HG02571 (cell line): Measurements from ENCODE around the gene INTS3.
"Not testable (repeated sequence)": the region's sequence is repeated elsewhere in the genome, so short reads cannot be mapped to it uniquely, and the experiment has no call there.

ENCODE experiments used
- ATAC-seq: cut with Tn5 transposase; IDR thresholded peaks from one replicate; pipeline ENCODE4 v1.9.1; 2021; ENCODE audit warnings: mild to moderate bottlenecking, moderate library complexity; ENCODE audit not compliant: unreplicated experiment

INTS3 gene

DNA sequence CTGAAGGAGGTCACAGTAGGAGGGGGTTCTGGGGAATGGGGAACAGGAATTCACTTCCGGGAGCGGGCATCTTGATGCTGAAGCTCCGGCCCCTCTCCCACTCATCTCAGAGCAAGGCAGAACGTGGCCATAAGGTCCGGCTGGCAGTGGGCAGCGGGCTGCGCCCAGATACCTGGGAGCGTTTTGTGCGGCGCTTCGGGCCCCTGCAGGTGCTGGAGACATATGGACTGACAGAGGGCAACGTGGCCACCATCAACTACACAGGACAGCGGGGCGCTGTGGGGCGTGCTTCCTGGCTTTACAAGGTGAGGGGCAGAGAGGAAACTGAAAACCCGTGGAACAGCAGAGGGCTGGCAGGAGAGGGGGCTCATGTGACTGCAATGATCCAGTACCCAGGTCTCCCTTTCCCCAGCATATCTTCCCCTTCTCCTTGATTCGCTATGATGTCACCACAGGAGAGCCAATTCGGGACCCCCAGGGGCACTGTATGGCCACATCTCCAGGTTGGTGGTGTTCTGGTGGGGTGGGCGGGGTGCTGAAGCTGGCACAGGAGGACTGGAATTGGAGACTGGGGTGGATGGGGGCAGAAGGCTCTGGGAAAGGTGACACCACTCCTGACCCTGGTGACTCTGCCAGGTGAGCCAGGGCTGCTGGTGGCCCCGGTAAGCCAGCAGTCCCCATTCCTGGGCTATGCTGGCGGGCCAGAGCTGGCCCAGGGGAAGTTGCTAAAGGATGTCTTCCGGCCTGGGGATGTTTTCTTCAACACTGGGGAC lies 50.4 kb downstream of the INTS3 start:
- no peak for ATAC-seq

DNA sequence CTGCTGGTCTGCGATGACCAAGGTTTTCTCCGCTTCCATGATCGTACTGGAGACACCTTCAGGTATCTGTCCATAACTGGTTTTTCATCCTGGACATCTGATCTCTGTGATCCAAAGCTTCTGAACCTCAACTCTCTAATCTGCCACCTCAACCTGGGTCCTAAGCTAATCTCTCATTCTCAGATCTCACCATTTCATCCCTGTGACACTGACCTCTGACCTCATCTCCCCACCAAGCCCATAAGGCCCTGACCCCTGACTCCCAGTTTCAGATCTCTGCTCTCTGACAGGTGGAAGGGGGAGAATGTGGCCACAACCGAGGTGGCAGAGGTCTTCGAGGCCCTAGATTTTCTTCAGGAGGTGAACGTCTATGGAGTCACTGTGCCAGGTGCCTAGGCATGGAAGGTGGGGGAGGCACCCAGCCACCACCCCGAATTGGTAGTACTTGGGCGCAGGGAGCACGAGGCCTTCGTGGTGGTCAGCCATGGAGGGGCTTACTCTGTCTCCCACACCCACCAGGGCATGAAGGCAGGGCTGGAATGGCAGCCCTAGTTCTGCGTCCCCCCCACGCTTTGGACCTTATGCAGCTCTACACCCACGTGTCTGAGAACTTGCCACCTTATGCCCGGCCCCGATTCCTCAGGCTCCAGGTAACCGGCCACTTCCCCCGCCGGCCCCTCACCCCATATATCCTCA lies 51.1 kb downstream of the INTS3 start:
- ATAC-seq = no peak

DNA sequence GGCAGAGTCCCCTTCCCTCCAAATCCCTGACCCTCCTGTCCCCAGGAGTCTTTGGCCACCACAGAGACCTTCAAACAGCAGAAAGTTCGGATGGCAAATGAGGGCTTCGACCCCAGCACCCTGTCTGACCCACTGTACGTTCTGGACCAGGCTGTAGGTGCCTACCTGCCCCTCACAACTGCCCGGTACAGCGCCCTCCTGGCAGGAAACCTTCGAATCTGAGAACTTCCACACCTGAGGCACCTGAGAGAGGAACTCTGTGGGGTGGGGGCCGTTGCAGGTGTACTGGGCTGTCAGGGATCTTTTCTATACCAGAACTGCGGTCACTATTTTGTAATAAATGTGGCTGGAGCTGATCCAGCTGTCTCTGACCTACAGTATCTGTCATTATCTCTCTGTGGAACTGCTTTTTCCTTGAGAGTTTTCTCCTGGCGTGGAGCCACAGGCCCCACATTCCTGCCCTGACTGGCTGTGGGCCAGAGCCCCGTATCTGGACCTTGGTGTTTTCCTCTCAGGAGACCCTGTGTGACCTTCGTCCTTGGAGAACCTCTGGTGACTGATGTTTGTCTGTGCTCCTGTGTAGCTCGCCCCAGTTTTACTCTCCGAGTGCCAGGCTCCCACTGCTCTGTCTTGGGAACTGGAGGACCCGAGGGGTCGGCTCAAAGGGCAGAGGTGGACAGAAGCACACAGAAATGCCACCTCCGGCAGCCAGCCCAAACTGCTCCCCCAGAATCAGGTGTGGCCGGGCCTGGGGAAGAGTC lies 52.1 kb downstream of the INTS3 start:
- ATAC-seq = no peak

DNA sequence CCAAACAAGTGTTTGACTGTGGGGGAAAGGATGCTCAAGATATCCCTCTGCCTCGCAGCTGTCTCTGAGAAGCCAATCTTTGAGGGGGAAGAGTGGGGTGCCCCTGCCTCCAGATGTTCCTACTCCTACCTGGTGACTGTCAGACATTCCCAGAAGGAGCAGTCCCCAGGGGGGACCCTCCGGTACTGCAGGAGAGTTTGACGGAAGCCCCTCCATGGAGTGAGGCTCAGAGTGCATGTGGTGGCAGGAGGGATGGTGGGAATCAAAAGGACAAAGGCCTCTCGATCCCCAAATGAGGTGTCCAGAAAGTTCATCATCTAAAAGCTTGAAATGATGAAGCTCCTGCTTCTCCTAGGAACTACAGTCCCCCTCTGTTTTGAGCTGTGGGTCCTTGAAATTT lies 52.7 kb downstream of the INTS3 start:
- no peak for ATAC-seq

DNA sequence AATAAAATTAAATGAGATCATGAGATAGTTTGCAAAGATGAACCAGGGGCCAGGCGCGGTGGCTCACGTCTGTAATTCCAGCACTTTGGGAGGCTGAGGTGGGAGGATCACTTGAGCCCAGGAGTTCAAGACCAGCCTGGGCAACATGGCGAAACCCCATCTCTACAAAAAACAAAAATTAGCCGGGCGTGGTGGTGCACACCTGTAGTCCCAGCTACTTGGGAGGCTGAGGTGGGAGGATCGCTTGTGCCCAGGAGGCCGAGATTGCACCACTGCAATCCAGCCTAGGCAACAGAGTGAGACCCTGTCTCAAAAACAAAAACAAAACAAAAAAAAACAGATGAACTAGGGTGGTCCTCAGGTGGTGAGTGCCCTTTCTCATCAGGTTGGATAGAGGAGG lies 54.8 kb downstream of the INTS3 start:
- ATAC-seq = not testable (repeated sequence)

DNA sequence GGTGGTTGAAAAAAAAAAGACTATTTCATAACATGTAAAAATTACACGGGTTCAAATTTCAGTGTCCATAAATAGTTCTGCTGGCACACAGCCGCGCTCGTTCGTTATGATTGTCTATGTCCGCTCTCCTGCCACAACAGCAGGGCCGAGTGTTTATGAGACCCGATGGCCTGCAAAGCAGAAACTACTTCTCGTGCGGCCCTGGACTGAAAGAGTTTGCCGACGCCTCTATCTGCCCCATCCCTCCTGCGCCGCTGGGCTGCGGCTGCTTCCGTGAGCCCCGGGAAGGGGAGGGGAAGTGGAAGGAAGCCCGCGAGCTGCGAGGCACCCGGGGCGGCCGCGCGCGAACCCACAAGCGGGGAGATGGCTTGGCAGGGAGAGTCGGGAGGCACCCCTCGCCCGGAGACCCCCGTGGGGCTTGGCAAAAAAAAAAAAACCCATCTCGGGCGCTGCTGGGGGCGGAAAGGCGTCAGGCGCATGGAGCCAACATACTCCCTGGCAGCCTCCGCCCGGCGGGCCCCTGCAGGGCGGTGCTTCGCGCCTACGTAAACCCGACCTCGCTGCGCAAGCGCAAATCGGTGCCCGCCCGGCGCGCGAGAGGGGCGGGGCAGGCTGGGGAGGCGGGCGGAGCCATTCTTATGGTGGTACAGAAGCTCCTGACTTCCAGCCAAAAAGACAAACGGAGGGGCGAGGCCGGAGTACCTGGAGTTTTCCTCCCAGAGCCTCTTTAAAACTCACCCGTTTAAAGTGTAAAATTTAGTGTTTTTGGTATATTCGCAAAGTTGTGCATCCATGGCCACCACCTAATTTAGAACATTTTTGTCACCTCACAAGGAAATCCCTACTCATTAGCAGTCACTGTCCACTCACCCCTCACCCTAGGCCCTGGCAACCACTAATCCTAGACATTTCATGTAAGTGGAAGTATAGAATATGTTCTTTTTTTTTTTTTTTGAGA lies 55.7 kb downstream of the INTS3 start:
- peak; percentile 90 for ATAC-seq

DNA sequence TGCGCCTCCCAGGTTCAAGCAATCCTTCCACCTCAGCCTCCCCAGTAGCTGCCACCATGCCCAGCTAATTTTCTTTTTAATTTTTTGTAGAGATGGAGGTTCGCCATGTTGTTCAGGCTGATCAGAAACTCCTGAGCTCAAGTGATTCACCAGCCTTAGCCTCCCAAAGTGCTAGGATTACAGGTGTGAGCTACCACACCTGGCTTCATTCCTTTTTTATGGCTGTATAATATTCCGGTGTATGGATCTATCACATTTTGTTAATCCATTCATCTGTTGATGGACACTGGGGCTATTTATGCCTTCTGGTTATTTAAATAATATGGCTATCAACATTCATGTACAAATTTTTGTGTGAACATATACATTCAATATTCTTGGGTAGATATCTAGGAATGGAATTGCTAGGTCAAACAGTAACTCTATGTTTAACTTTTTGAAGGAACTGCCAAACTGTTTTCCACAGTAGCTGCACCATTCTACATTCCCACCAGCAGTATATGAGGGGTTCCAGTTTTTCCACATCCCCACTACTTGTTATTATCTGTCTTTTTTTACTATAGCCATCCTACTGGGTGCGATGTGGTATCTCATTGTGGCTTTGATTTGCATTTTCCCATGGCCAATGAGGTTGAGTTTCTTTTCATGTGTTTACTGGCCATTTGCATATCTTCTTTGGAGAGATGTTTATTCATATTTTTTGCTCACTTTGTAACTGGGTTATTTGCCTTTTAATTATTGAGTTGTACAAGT lies 58.4 kb downstream of the INTS3 start:
- no peak for ATAC-seq

DNA sequence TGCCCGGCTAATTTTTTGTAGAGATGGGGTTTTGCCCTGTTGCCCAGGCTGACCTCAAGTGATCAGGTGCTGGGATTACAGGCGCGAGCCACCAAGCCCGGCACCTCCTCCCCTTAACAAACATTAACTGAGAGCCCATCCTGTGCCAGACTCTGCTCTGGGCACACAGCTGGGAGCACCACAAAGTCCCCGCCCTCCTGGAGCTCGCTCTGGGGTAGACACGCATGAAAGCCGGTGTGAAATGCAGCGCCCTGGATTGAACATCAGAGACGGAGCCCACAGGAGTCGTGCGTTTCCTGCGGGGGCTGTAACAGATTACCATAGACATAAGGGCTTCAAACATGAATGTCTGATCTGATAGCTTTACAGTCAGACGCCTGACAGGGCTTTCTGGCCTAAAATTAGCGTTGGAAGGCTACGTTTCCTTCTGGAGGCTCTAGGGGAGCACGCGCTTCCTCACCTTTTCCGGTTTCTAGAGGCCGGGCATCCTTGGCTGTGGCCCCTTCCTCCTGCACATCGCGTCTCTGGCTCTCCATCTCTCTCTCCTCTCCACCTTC lies 61.7 kb downstream of the INTS3 start:
- no peak for ATAC-seq

DNA sequence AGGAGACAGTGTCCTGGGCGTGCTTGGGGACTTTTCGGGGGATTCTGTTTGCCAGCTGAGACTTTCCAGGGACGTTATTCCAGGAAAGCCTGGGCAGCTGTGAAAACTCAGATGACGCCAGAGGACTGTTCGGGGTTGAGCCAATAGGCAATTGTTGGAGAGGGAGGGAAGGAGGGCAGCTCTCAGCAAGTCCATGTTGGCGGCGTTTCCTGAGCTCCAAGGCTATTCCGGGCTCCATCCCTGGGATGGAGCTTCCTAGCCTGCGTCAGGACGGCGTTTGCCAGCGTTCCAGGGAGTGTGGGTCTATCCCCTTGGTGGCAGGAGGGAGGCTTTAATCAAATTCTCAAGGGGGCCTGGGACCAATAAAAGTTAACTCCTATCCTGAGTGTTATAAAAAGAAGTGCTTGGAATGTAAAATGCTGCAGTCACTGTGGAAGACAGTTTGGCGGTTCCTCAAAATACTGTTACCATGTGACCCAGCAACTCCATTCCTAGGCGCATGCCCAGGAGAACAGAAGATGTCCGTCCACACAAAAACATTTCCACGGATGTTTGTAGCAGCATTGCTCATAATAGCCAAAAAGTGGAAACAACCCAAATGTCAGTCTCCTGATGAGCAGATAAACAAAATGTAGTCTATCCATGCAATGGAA lies 62.6 kb downstream of the INTS3 start:
- no peak for ATAC-seq

DNA sequence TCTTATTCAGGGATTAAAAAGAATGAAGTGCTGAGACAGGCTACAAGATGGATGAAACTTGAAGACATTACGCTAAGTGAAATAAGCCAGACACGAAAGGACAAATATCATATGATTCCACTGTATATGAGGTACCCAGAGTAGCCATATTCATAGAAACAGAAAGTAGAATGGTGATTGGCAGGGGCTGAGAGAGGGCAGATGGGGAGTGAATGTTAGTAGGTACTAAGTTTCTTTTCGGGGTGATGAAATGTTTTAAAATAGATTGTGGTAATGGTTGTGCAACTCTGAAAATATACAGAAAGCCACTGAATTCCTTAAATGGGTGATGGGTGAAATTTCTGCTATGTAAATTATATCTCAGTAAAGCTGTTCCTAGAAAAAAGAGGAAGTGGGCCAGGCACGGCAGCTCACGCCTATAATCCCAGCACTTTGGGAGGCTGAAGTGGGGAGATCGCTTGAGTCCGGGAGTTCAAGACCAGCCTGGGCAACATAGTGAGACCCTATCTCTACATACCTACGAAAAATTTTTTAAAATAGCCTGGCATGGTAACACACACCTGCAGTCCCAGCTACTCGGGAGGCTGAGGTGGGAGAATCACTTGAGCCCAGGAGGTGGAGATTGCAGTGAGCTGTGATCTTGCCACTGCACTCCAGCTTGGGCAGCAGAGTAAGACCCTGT lies 63.3 kb downstream of the INTS3 start:
- ATAC-seq = peak; percentile 87

DNA sequence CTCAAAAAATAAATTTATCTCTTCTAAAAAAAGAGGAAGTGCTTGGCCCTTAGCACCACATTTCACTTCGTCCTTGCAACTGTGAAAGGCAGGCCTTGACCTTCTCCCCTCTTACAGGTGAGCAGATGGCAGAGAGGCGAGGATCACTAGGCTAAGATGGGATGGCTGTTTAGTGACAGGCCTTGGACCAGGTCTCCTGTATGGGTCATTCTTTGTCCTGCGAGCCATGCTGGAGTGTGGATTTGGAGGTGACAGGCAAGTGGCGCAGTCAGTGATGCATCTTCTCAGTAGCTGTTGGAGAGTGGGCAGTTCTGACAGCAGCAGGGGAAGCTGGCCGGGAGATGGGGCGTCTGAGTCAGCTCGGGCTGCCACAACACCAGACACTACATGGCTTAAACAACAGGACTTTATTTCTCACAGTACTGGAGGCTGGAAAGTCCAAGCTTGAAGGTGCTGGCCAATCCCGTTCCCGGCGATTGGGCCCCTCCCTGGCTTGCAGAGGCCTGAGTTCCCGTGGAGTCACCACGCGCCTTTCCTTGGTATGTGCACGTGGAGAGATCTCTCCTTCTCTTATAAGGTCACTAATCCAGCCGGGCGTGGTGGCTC lies 63.9 kb downstream of the INTS3 start:
- ATAC-seq = no peak

DNA sequence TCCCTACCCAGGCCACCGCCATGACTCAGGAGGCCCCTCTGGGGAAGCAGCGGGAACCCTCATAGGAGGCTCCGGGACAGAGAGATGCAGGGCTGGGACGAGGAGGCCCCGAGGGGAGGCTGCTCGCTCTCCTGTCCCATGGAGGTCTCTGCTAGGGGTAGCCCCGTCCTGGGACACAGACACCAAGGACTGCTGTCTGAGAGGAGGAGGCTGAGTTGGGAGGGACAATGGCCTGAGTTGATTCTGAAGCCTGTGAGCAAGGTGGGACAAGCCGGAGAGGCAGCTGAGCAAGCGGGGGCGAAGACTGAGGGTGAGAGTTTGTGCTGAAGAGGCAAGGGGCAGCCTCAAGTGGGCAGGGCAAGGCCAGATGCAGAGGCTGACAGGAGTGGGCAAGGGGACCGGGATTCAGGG lies 64.8 kb downstream of the INTS3 start:
- ATAC-seq = no peak

DNA sequence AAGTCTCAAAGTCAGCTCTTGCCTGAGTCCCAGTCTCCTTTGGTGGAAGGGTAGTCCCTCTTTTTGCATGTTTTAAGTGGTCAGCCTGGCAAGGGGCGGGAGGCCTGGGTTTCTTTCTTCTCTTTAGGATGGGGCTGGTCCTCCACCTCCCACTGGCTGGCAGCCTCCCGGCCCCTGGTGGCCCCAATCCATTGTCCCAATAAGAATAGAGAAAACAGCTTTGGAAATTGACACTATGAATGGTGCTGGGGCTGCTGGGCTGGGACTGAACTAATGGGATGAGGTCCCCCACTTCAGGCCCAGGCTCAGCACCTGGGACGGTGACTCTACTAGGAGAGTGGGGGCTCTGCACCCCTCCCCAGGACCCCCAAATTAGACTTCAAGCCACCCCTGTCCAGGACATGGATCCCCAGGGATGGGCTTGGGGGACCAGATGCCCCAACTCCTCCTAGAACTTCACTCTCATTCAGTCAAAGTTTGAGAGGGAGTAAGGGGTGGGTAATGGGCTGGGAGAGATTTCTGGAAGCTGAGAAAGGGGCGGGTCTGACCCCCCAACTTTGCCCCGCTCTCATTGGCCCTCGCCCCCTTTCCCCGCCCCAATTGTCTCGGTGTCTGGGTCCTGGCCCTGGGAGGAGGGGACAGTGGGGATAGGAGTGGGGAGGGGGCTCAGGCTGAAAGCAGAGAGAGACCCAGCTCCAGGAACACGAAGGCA lies 65.6 kb downstream of the INTS3 start:
- no peak for ATAC-seq

DNA sequence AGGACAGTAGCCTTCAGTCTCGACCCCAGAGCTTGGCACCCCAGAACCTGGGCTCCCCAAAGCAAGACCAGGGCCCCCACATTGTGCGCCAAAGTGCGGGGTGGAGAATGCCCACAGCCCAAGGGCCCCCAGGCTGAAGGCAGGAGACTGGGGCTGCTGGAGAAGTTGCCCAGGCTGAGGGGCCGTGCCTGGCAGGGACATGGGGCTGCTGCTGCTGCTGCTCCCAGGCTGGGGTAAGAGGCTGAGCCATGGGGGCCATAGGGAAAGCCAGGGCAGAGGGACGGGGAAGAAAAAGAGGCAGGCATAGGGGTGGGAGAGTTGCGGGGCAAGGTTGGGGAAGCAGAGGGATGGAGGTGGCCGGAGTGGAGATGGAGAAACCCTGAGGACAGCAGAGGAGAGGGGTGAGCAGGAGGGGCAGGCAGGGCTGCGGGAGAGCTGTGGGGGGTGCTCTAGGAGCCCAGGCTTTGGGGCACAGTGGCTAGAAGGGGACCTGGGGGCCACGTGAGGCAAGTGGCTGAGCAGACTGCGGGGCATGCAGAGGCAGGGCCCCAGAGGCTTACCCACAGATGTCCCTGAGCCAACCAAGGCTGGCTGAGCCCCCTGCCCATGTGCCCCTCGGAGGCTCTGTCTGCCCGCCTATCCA lies 66.2 kb downstream of the INTS3 start:
- no peak for ATAC-seq

DNA sequence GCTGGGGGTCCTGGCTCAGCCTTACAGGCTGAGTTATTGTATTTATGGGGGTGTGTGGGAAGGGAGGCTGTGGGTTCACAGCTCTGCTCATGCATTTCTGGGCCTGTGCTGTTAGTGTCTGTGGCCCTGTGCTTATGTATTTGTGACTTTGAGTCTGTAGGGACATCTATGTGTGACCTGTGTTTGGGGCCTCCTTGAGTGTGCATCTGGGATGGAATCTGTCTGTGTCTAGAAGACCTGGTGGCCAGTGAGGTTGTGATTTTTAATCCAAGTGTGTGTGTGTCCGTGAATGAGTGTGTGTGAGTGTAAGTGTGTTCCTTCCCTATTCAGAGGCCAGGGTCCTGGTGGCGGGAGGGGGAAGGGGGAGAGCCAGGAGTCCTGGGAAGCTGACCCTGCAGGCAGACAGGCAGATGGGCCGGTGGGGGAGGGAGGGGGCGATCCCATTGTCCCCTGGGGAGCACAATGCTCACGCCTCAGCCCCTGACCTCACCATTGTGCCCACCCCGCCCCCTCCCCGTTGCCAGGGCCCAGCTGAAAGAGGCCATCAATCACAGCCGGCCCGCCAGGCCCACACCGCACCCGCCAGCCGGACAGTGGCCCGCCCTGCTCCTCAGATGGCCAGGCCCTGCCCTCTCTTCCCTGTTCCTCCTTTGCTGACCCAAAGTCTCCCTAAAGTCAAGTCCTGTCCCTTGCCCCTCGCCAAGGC lies 66.9 kb downstream of the INTS3 start:
- no peak for ATAC-seq

DNA sequence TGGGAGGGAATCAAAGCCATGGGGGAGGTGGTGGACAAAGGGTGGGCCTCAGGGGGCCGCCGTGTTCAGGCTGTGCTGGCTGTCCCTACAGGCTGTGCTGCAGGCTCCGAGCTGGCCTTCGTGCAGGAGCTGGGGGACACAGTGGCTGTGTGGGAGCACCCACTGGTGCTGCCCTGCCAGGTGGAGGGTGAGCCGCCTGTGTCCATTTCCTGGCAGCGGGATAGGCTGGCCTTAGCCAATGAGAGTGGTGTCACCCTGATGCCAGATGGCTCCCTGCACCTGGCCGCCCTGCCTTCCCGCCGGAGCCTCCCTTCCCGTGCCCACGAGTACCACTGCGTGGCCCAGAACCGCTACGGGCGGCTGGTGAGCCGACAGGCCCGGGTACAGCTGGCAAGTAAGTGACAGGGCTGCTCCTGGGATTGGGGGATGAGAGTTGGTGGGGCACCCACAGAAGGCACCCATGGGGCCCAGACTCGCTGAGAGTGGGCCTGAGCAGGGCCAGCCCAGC lies 67.5 kb downstream of the INTS3 start:
- ATAC-seq = no peak
